Fibroblast of mammary gland (primary cell): ENCODE results near the gene APOL3.
"Not testable (repeated sequence)": the region's sequence is repeated elsewhere in the genome, so short reads cannot be mapped to it uniquely, and the experiment has no call there.

Experiments
- DNase-seq: peaks from one replicate; pipeline ENCODE4 v3.0.0-alpha.2; 2010; ENCODE audit warnings: low read depth
- H3K4me3 ChIP-seq: 2 replicates; pipeline ENCODE4 v1.5.1; 2011; ENCODE audit warnings: low read depth, mild to moderate bottlenecking, low read length, moderate library complexity; ENCODE audit not compliant: control insufficient read depth
- TF ChIP-seq, protein P1 (sequence below): conservative IDR thresholded peaks from 2 replicates; pipeline ENCODE4 v1.5.1; 2011; ENCODE audit warnings: low read depth, low read length, inconsistent platforms; ENCODE audit not compliant: control insufficient read depth, insufficient read depth

Gene APOL3

DNA sequence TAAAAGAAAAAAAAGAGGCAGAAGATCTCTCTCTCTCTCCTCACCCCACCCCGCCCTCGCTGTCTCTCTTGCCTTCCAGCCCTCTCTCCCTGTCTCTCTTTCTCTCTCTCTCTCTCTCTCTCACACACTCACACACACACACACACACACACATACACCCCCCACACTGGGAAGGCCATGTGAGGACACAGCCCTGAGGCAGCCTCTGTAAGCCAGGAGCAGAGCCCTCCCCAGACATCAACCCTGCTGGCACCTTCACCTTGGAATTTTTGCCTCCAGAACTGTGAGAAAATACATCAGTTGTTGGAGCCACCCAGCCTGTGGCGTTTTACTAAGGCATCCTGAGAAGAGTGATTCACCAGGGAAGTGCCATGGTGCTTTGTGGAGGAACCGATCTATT is 14.7 kb downstream of the APOL3 start:
- no peak for DNase-seq
- TF ChIP-seq, protein P1, sequence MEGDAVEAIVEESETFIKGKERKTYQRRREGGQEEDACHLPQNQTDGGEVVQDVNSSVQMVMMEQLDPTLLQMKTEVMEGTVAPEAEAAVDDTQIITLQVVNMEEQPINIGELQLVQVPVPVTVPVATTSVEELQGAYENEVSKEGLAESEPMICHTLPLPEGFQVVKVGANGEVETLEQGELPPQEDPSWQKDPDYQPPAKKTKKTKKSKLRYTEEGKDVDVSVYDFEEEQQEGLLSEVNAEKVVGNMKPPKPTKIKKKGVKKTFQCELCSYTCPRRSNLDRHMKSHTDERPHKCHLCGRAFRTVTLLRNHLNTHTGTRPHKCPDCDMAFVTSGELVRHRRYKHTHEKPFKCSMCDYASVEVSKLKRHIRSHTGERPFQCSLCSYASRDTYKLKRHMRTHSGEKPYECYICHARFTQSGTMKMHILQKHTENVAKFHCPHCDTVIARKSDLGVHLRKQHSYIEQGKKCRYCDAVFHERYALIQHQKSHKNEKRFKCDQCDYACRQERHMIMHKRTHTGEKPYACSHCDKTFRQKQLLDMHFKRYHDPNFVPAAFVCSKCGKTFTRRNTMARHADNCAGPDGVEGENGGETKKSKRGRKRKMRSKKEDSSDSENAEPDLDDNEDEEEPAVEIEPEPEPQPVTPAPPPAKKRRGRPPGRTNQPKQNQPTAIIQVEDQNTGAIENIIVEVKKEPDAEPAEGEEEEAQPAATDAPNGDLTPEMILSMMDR = no peak
- no peak overlapping the region for H3K4me3 ChIP-seq

DNA sequence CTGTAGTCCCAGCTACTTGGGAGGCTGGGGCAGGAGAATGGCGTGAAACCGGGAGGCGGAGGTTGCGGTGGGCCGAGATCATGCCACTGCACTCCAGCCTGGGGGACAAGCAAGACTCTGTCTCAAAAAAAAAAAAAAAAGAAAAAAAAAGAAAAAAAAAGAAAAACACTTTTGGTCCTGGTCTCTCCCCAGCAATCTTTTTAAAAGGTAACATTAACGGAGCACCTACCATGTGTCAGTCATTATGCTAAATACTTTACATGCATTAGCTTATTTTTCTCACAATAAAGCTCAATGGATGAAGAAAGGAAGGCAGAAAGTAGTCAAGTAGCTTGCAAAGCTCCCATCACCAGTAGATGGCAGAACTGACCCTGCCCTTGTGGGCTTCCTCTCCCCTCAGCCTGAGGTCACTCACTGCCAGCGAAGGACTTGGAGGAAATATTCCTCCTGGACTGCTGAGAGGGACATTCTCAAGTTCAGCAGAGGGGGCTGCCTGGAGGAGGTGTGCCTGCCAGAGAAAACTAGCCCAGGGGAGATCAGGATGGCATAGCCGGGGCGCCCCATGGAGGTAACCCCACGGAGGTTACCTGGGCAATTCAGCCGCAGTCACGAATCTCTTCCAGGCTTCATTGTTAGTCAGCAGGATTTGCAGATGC is 15.5 kb downstream of the APOL3 start:
- DNase-seq = peak; percentile 76
- TF ChIP-seq, protein P1 = peak; percentile 89
- H3K4me3 ChIP-seq = no peak overlapping the region

DNA sequence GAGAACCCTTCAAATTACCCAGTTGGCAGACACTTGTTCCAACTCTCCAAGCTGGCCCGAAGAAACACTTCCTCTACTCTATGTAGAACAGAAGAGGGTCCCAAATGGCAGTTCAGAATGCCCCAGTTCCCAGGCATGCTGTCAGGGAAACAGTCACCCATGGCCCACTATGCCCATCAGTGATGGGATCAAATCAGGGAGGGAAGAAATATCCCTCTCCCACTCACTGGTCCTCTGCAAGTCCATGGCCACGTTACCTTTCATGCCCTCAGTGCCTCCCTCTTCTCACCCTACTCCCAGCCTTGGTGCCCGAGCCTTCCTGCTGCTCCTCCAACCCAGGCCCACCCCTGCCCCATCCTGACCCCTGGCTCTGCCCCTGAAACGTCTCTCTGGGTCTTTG is 16.6 kb downstream of the APOL3 start:
- H3K4me3 ChIP-seq = no peak overlapping the region
- no peak for DNase-seq
- TF ChIP-seq, protein P1 = no peak

DNA sequence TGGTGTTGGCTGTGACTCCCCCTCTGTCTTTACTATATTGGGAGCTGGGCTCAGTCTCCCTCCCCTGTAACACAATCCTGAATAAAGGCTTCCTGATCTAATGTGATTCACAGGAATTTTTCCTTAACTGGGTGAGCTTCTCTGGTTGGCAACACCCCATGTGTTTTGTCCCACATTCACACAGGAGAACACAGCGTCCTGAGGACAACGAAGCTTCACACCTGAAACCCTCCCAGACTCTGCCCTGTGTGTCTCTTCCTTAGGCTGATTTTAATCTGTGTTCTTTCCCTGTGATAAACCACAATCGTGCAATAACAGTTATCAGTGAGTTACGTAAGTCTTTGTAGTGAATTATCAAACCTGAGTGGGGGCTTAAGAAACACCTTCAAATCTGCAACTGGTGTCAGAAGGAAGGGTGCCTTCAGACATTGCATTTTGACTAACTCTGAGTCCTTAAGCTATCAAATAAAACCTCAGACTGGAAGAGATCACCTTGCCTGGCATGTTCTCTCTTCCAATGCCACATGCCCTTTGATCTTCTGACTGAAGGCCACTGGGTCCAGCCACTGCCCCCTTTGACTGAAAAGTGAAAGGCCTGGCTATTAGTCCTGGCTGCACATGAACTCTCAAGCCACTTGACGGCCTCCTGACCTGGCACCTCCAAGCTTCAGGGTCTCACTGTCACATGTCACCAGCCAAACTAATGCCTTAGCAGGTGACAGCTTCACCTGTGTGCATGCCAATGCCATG is 17.3 kb downstream of the APOL3 start:
- TF ChIP-seq, protein P1 = no peak
- H3K4me3 ChIP-seq = no peak overlapping the region
- no peak for DNase-seq

DNA sequence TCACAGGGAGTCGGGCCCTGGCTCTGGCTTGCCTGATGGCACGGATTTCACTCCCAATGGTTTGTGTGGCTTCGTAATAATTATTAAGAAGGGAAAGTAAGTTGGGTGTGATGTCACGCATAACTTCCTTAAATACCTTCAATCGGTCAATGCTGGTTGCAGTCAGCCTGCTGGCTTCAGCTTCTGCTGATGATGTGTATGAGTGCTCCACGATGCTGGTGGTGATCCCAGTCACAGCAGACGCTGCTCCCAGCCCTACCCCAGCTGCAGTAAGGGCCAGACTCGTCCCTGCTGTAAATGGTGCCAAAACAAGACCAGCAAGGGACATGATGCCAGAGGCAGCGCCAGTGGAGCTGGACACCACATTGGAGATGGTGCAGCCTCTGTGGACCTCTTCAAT is 19.1 kb downstream of the APOL3 start:
- H3K4me3 ChIP-seq = no peak overlapping the region
- DNase-seq = no peak
- TF ChIP-seq, protein P1 = no peak

DNA sequence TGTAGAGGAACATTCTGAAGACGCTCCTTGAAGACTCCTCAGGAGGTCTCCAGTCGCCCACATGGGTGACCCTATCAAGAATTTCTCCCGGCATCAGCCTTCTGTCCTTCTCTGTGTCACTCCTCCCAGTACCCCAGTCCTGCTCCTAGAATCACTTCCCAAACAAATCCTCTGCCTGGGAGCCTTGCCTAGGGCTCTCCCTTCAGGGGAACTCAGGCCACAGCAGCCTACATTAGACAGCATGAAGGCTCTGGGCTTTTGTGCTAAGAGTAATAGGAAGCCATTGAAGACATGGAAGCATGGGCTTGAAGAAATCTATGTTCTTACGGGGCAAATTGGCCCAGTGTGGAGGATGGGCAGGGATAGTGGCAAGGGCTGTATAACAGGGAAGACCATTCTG is 21.8 kb downstream of the APOL3 start:
- not testable (repeated sequence) for DNase-seq, H3K4me3 ChIP-seq

DNA sequence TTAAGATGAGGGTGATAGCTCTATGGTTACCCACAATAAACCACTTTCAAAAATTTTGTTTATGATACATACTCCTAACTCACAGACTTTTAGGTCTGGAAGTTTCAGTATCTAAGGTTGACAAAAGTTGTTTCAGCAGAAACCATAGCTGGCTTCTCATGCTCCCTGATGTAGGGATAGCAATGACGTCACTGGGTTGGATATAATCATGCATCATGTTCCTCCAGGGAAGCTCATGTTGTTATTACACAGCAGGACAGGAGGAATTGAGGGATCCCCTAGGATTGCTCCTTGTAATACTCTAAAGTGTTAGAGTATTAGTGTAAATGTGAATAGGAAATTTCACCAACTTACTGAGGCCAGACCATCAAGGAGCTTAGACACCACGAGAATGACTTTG is 23.6 kb downstream of the APOL3 start:
- H3K4me3 ChIP-seq = no peak overlapping the region
- DNase-seq = peak; percentile 80
- TF ChIP-seq, protein P1 = no peak
